H1 (cell line): ENCODE measurements around the gene SLAMF1.

Source experiments
- CBX5 ChIP-seq: fragments of 300-800, 300-1000 bp; sonication (generic); IDR thresholded peaks from 2 replicates; pipeline ENCODE4 v1.7.1; 2016; ENCODE audit warnings: antibody characterized with exemption, low read length, low read depth
- CHD2 ChIP-seq: IDR thresholded peaks from 2 replicates; pipeline ENCODE4 v1.6.1; 2012; ENCODE audit warnings: low read length, improper control_type of control experiment
- SIN3A ChIP-seq, 2 experiments: IDR thresholded peaks in 1 of 2; conservative IDR thresholded peaks in 1 of 2; 2 replicates each; pipeline ENCODE4 v1.6.1; 2011 to 2012; ENCODE audit warnings: low read length in 2 of 2, improper control_type of control experiment in 1 of 2, low read depth in 1 of 2, mild to moderate bottlenecking in 1 of 2
- TF ChIP-seq, protein P1 (sequence below), 3 experiments: IDR thresholded peaks; 1 replicate in 2 of 3; 2 replicates in 1 of 3; pipeline versions ENCODE4 v1.5.1 to v1.6.1; 2011; ENCODE audit warnings: low read length in 3 of 3, mild to moderate bottlenecking in 3 of 3, inconsistent platforms in 2 of 3, low read depth in 1 of 3, moderate library complexity in 1 of 3; ENCODE audit not compliant: insufficient read depth in 1 of 3; ENCODE audit errors: control extremely low read depth in 1 of 3

DNA sequence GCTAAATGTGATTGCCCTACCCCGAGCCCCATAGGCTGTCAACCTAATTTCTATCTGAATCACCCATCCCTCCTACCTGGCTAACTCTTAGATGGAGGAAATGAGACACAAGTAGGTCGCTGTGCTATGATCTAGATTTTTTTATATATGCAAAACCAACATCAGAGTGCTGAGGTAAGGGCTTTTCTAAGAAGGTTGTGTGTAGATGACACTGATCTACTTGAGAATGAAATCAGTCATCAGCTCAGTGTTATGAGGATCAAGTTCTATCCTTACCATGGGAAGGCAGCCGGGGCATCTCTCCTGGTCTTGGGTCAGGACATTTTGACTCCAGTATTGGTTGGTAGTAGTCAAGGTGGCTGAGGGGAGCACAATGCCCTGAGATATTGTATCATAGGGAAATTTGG lies 23.6 kb downstream of the SLAMF1 start:
- TF ChIP-seq SIN3A (conservative IDR thresholded peaks at IDR 0.05 in 1 of 2, IDR thresholded peaks at IDR 0.05 in 1 of 2; ENCODE audit: low read depth in 1 of 2, low read length in 2 of 2) (no peak), CBX5 (no peak), CHD2 (no peak)
- TF ChIP-seq, protein P1, sequence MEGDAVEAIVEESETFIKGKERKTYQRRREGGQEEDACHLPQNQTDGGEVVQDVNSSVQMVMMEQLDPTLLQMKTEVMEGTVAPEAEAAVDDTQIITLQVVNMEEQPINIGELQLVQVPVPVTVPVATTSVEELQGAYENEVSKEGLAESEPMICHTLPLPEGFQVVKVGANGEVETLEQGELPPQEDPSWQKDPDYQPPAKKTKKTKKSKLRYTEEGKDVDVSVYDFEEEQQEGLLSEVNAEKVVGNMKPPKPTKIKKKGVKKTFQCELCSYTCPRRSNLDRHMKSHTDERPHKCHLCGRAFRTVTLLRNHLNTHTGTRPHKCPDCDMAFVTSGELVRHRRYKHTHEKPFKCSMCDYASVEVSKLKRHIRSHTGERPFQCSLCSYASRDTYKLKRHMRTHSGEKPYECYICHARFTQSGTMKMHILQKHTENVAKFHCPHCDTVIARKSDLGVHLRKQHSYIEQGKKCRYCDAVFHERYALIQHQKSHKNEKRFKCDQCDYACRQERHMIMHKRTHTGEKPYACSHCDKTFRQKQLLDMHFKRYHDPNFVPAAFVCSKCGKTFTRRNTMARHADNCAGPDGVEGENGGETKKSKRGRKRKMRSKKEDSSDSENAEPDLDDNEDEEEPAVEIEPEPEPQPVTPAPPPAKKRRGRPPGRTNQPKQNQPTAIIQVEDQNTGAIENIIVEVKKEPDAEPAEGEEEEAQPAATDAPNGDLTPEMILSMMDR (IDR thresholded peaks at IDR 0.05; ENCODE audit: control extremely low read depth in 1 of 3, insufficient read depth in 1 of 3, low read depth in 1 of 3, low read length in 3 of 3), result no peak
